Spleen (tissue), 7 donors: ENCODE measurements around the gene SUPV3L1.
"Not testable (repeated sequence)": the region's sequence is repeated elsewhere in the genome, so short reads cannot be mapped to it uniquely, and the experiment has no call there.

ENCODE experiments used
- CTCF ChIP-seq, 11 experiments: fragments of 200-600 bp in 7 of 11; fragments of 450-650 bp in 4 of 11; sonication (generic) in 4 of 11; IDR thresholded peaks in 8 of 11; conservative IDR thresholded peaks in 3 of 11; 1 replicate in 7 of 11; 2 replicates in 4 of 11; pipeline versions ENCODE4 v1.4.0 to v1.8.0; 2016 to 2021; ENCODE audit warnings: antibody characterized with exemption in 11 of 11, inconsistent platforms in 4 of 11, mild to moderate bottlenecking in 1 of 11
- POLR2A ChIP-seq, 3 donors: fragments of 450-650 bp; IDR thresholded peaks; one replicate each; pipeline ENCODE4 v1.5.1; 2017; ENCODE audit warnings: antibody characterized with exemption in 3 of 3, mild to moderate bottlenecking in 1 of 3
- donor health status: DM: no; HTN: no; CAD: no; lungs with moderate emphysema.
- donor health status: DM: no; HTN: no; CAD: no.
- donor health status: DM: no; HTN: no; CAD: no.

GRCh38 chr10:69175326-69175725, 4.7 kb upstream of the SUPV3L1 start:
- TF ChIP-seq CTCF (IDR thresholded peaks at IDR 0.05 in 8 of 11, conservative IDR thresholded peaks at IDR 0.05 in 3 of 11); POLR2A (IDR thresholded peaks at IDR 0.05): not testable (repeated sequence)
